SIG-M5 treated with dmso at 0.1 percent for 504 hours (cell line): ENCODE measurements around the gene CATSPERD.

ENCODE experiments used
- DNase-seq: peaks from one replicate; lab custom pipeline; 2025; ENCODE audit not compliant: unreplicated experiment; lab: John Stamatoyannopoulos, UW

CATSPERD gene

GRCh38 chr19:5827342-5827890 is 107.0 kb downstream of the CATSPERD start:
- no peak for DNase-seq

GRCh38 chr19:5827891-5828660 is 107.6 kb downstream of the CATSPERD start:
- peak; percentile 90 for DNase-seq
